T-helper 2 cell treated with Interferon-gamma antibody and Interleukin-4, amounts not matched to agents 100 ng/mL and 5 ng/mL, for 36 hours (primary cell): ENCODE results near the gene NUDT6. TPM values are rescaled to one million over a fixed set of nuclear protein-coding genes. Genes with fewer than 3 reads are reported as not detected.

Source experiments
- total RNA-seq: library from RNA; stranded (reverse); gene quantifications from 2 replicates; pipeline ENCODE4 v1.2.3, GENCODE V29; 2022

The NUDT6 gene
- total RNA-seq, 1 donor from 2014 or later, result 9.2 TPM

Other genes with a start within 250 kb of the NUDT6 start
- gene BBS12, start 189.9 kb downstream of the NUDT6 start, total RNA-seq, result 1.7 and 1.8 TPM in 2 replicates
- 0.30 and 0.59 TPM in 2 replicates for gene FGF2, start 95.8 kb downstream of the NUDT6 start, total RNA-seq